Stomach smooth muscle (tissue), 2 donors: ENCODE data around the gene PDIA2.
"Not testable (repeated sequence)": the region's sequence is repeated elsewhere in the genome, so short reads cannot be mapped to it uniquely, and the experiment has no call there.

Experiments used
- H3K27ac ChIP-seq: one replicate; pipeline ENCODE4 v1.7.0; 2013; ENCODE audit warnings: mild to moderate bottlenecking, low read length, inconsistent platforms
- H3K27me3 ChIP-seq, 2 donors: one replicate each; pipeline ENCODE4 v1.7.0; 2013; ENCODE audit warnings: low read length in 2 of 2; ENCODE audit not compliant: insufficient read depth in 2 of 2, control insufficient read depth in 1 of 2
- H3K36me3 ChIP-seq, 2 donors: one replicate each; pipeline ENCODE4 v1.7.0; 2013; ENCODE audit warnings: low read length in 2 of 2; ENCODE audit not compliant: control insufficient read depth in 2 of 2, insufficient read depth in 2 of 2
- H3K4me1 ChIP-seq: one replicate; pipeline ENCODE4 v1.7.0; 2013; ENCODE audit warnings: low read length; ENCODE audit not compliant: control insufficient read depth, insufficient read depth
- H3K4me3 ChIP-seq, 2 donors: one replicate each; pipeline ENCODE4 v1.7.0; 2013; ENCODE audit warnings: low read length in 2 of 2
- H3K9ac ChIP-seq, 2 donors: one replicate each; pipeline ENCODE4 v1.7.0; 2013; ENCODE audit warnings: low read length in 2 of 2, mild to moderate bottlenecking in 1 of 2
- H3K9me3 ChIP-seq, 2 donors: one replicate each; pipeline ENCODE4 v1.7.0; 2013; ENCODE audit warnings: low read length in 2 of 2; ENCODE audit not compliant: control insufficient read depth in 2 of 2
- donor health status: healthy.
- donor health status: Pancreatic carcinoma.

Gene PDIA2

DNA sequence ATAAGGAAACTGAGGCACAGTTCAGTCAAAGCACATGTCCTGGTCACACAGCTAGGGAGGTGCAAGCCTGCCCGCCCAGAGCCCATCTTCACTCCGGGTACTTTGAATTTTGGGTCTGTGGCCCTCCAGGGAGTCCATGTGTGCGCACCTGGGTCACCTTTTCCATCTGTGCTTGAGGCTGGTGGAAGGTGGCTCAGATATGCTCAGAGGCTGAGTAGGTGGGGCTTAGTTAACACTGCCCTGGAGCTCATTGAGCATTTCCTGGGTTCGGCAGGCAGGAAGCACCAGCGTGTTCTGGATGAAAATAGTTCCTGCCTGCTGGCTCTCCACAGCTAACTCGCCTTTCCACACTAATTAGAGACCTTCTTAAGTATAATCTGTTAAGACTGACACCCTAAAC, 29.1 kb upstream of the PDIA2 start:
- peaks cover 18 to 20% of the 10 kb centered on the region in 2 donors for H3K36me3 ChIP-seq
- no peak overlapping the region for H3K4me3 ChIP-seq
- no peak overlapping the region for H3K27ac ChIP-seq
- no peak overlapping the region for H3K9ac ChIP-seq
- H3K27me3 ChIP-seq = no peaks in the 10 kb centered on the region
- no peaks in the 10 kb centered on the region for H3K4me1 ChIP-seq
- no peaks in the 10 kb centered on the region for H3K9me3 ChIP-seq

DNA sequence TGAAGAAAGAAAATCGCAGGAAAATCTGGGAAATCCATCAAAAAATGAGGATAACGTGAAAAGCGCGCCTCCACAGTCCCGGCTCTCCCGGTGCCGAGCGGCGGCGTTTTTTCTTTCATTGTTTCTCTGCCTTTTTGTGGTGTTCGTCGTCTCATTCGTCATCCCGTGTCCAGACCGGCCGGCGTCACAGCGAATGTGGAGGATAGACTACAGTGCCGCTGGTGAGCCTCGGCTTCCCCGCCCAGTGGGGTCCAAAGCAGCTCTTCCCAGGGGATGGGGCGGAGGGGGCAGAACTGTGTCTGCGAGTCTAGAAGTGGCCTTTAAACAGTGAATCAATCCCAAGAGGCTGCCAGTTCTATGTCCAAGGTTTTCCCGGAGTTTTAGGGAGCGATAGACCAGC, 28.5 kb upstream of the PDIA2 start:
- Histone ChIP-seq H3K4me3 (no peak overlapping the region), H3K4me1 (no peaks in the 10 kb centered on the region), H3K27ac (no peak overlapping the region), H3K9me3 (no peaks in the 10 kb centered on the region), H3K9ac (no peak overlapping the region), H3K36me3 (peaks cover 18% of the 10 kb centered on the region in 2 donors), H3K27me3 (no peaks in the 10 kb centered on the region)

DNA sequence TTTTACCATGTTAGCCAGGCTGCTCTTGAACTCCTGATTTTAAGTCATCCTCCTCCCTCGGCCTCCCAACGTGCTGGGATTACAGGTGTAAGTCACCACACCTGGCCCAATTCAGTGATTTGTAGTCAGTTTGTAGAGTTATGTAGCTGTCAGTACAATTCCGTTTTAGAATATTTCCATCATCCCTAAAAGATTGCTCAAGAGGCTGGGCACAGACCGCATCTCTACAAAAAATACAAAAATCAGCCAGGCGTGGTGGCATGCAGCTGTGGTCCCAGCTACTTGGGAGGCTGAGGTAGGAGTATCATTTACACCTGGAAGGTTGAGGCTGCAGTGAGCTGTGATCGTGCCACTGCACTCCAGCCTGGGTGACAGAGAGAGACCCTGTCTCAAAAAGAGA, 27.8 kb upstream of the PDIA2 start:
- Histone ChIP-seq H3K4me1 (no peaks in the 10 kb centered on the region), H3K36me3 (peaks cover 20 to 22% of the 10 kb centered on the region in 2 donors), H3K27ac (no peak overlapping the region), H3K9me3 (no peaks in the 10 kb centered on the region), H3K4me3 (no peak overlapping the region), H3K9ac (no peak overlapping the region), H3K27me3 (no peaks in the 10 kb centered on the region)

DNA sequence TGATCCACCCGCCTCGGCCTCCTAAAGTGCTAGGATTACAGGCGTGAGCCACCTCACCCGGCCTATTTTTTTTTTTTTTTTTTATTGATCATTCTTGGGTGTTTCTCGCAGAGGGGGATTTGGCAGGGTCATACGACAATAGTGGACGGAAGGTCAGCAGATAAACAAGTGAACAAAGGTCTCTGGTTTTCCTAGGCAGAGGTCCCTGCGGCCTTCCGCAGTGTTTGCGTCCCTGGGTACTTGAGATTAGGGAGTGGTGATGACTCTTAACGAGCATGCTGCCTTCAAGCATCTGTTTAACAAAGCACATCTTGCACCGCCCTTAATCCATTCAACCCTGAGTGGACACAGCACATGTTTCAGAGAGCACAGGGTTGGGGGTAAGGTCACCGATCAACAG, 24.9 kb upstream of the PDIA2 start:
- H3K27me3 ChIP-seq, H3K4me3 ChIP-seq, H3K27ac ChIP-seq, H3K9me3 ChIP-seq, H3K9ac ChIP-seq, H3K4me1 ChIP-seq: not testable (repeated sequence)
- peaks cover 31 to 37% of the 10 kb centered on the region in 2 donors for H3K36me3 ChIP-seq

DNA sequence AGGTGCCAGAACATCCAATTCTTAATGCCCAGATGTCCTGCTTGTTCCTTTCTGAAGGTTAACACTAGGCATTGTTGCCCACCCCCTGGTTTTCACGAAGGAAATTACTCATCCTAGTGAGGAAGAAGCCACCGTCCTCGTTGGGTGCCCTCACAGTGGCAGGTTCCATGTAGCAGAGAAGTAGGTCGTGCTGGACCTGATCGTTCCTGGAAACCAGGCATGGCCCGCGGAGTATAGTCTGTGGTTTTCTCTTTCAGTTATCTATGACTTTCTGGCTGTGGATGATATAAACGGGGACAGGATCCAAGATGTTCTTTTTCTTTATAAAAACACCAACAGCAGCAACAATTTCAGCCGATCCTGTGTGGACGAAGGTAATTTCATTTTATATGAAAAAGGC, 23.7 kb upstream of the PDIA2 start:
- peaks cover 41 to 42% of the 10 kb centered on the region in 2 donors for H3K36me3 ChIP-seq
- no peaks in the 10 kb centered on the region for H3K4me1 ChIP-seq
- no peaks in the 10 kb centered on the region for H3K27me3 ChIP-seq
- H3K4me3 ChIP-seq = no peak overlapping the region
- H3K9ac ChIP-seq = no peak overlapping the region
- no peaks in the 10 kb centered on the region for H3K9me3 ChIP-seq
- H3K27ac ChIP-seq = no peak overlapping the region

DNA sequence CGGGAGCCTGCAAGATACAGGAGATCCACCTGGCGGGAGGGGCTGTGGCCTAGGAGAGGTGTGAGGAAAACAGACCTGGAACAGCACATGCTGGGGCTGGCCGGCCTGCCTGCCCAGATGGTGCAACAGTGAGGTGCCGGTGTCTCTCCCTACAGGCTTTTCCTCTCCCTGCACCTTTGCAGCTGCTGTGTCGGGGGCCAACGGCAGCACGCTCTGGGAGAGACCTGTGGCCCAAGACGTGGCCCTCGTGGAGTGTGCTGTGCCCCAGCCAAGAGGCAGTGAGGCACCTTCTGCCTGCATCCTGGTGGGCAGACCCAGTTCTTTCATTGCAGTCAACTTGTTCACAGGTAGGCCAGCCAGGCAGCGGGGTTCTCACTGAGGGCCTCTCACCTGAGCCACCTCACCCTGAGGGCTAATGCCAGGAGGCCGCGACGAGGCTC, 23.1 kb upstream of the PDIA2 start:
- Histone ChIP-seq H3K9ac (no peak overlapping the region), H3K9me3 (no peaks in the 10 kb centered on the region), H3K27me3 (no peaks in the 10 kb centered on the region), H3K36me3 (peaks cover 38% of the 10 kb centered on the region in 2 donors), H3K27ac (no peak overlapping the region), H3K4me1 (no peaks in the 10 kb centered on the region), H3K4me3 (no peak overlapping the region)

DNA sequence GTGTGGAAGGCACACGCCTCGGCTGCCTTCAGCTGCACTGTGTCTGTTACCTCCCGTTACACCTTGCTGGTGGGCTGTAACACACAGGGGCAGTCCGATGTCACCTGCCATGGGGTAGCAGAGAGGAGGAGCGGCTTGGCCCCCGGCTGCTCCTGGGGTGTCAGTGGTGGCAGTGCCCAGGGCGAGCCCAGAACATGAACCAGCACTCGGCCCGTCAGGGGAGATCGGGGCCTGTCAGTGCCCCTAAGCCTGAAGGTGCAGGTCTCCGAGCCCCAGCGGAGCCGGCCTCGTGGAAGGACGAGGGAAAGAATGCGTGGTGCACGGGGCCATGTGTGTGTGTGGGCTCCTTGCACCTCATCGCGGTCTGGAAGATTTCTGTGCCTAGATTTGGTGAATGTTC, 22.6 kb upstream of the PDIA2 start:
- Histone ChIP-seq H3K9me3 (no peaks in the 10 kb centered on the region), H3K36me3 (peaks cover 38 to 41% of the 10 kb centered on the region in 2 donors), H3K4me1 (no peaks in the 10 kb centered on the region), H3K27me3 (no peaks in the 10 kb centered on the region), H3K27ac (no peak overlapping the region), H3K4me3 (no peak overlapping the region), H3K9ac (no peak overlapping the region)

DNA sequence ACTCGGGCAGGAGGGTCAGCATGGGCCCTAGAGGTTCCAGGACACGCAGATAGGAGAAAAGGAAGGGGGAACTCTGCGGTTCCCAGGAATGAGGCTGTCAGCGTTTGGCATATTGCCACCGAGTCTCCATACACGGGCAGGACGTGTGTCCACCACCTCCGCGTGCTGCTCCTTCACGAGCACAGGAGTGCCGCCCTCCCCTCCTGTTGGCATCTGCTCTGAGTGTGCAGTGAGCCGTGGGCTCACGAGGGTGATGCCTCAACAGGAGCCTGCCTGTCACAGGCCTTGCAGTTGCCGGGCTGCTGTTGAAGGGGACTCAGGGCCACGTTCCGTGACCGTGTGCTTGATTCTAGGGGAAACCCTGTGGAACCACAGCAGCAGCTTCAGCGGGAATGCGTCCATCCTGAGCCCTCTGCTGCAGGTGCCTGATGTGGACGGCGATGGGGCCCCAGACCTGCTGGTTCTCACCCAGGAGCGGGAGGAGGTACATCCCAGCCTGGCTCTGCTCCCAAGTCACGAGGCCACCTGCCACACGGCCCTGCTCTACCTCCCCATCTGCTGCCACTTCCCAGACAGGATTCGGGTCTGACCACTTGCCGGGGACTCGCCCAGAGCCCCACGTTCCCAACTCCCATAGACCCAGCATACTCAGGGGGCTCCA, 21.8 kb upstream of the PDIA2 start:
- no peaks in the 10 kb centered on the region for H3K4me1 ChIP-seq
- peaks cover 33 to 37% of the 10 kb centered on the region in 2 donors for H3K36me3 ChIP-seq
- H3K27ac ChIP-seq = no peak overlapping the region
- no peaks in the 10 kb centered on the region for H3K27me3 ChIP-seq
- H3K9me3 ChIP-seq = no peaks in the 10 kb centered on the region
- H3K4me3 ChIP-seq = no peak overlapping the region
- H3K9ac ChIP-seq = no peak overlapping the region

DNA sequence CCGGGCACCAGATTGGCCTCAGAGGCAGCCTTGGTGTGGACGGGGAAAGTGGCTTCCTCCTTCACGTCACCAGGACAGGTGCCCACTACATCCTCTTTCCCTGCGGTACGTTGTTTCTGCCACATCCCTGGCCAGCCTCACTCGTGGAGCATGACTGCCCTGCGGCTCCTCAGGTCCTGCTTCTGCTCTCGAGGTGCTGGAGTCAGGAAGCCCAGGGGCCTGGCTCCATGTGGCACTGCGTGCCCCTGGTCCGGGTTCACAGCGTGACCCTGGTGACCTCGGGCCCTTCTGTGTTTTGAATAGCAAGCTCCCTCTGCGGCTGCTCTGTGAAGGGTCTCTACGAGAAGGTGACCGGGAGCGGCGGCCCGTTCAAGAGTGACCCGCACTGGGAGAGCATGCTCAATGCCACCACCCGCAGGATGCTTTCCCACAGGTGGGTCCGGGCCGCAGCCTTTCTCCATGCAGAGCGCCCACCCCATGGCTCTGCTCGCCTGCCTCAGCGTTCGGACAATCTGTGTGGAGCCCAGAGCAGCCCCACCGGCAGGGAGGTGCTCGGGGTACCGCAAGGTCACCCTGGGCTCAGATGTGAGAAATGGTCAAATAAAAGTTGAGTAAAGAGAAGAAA, 20.7 kb upstream of the PDIA2 start:
- Histone ChIP-seq H3K36me3 (peaks cover 33 to 37% of the 10 kb centered on the region in 2 donors), H3K27ac (no peak overlapping the region), H3K4me1 (no peaks in the 10 kb centered on the region), H3K27me3 (no peaks in the 10 kb centered on the region), H3K9me3 (no peaks in the 10 kb centered on the region), H3K4me3 (no peak overlapping the region), H3K9ac (no peak overlapping the region)

DNA sequence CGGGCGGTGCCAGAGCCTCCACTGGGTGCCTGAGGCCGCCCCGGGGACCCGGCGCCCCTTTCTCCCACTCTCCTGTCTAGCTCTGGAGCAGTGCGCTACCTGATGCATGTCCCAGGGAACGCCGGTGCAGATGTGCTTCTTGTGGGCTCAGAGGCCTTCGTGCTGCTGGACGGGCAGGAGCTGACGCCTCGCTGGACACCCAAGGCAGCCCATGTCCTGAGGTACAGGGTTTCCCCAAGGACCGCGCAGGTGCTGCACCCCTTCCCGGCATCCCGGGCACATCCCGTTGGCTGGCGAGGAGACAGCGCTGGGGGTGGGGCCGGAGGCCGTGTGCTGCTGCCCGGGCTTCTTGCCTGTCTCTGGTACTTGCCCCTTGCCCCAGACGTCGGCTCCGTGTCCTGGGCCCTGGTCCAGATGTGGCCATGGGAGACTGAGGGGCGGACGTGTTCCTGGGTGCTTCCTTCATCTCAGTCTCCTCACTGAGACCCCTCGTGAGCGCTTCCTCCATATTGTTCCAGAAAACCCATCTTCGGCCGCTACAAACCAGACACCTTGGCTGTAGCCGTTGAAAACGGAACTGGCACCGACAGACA, 19.7 kb upstream of the PDIA2 start:
- no peaks in the 10 kb centered on the region for H3K27me3 ChIP-seq
- no peak overlapping the region for H3K4me3 ChIP-seq
- H3K9ac ChIP-seq = no peak overlapping the region
- no peaks in the 10 kb centered on the region for H3K4me1 ChIP-seq
- H3K36me3 ChIP-seq = peaks cover 33 to 37% of the 10 kb centered on the region in 2 donors
- H3K27ac ChIP-seq = no peak overlapping the region
- no peaks in the 10 kb centered on the region for H3K9me3 ChIP-seq

DNA sequence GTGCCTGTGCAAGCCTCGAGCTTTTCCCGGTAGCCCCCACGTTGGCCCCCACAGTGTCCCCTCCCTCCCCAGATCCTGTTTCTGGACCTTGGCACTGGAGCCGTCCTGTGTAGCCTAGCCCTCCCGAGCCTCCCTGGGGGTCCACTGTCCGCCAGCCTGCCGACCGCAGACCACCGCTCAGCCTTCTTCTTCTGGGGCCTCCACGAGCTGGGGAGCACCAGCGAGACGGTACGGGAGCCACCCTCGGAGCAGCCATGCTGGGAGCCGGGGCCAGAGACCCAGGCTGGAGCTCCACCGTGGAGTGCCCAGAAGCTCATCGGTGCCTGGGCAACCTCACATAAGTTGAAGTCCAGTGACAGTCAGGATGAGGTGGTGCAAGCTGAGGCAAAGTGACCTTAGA, 19.0 kb upstream of the PDIA2 start:
- Histone ChIP-seq H3K27me3 (no peaks in the 10 kb centered on the region), H3K4me1 (no peaks in the 10 kb centered on the region), H3K9me3 (no peaks in the 10 kb centered on the region), H3K36me3 (peaks cover 33 to 37% of the 10 kb centered on the region in 2 donors), H3K27ac (no peak overlapping the region), H3K9ac (no peak overlapping the region), H3K4me3 (no peak overlapping the region)
